ENCODE results near the gene SSUH2.

Gene SSUH2

DNA sequence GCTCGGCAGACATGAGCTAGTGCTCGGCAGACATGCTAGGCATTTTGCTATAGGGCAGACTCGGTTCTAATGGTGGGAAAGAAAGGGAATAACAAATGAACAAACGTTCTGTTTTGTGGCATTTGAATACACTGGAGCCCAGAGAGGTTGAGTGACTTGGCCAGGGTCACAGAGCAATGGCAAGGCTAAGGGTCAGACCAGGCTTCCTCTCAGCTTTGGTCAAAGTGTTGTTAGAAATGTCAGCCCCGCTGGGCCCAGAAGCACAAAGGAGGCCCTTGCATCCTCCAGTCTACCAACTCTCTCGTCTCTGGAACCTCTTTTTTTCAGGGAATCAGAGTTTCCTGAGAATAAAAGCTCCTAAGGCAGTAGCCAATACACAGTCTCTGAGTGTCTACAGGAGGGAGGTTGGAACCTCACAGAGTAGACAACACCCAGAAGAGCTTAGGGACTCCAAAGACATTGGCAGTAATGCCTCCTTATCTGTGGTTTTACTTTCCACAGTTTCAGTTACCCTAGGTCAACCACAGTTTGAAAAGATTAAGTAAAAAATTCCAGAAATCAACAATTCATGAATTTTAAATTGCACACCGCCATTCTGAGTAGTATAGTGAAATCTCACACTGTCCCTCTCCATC is 47.3 kb downstream of the SSUH2 start:
- DNase-seq (ENCODE audit: low read depth): no peak
- TF ChIP-seq, protein P1, sequence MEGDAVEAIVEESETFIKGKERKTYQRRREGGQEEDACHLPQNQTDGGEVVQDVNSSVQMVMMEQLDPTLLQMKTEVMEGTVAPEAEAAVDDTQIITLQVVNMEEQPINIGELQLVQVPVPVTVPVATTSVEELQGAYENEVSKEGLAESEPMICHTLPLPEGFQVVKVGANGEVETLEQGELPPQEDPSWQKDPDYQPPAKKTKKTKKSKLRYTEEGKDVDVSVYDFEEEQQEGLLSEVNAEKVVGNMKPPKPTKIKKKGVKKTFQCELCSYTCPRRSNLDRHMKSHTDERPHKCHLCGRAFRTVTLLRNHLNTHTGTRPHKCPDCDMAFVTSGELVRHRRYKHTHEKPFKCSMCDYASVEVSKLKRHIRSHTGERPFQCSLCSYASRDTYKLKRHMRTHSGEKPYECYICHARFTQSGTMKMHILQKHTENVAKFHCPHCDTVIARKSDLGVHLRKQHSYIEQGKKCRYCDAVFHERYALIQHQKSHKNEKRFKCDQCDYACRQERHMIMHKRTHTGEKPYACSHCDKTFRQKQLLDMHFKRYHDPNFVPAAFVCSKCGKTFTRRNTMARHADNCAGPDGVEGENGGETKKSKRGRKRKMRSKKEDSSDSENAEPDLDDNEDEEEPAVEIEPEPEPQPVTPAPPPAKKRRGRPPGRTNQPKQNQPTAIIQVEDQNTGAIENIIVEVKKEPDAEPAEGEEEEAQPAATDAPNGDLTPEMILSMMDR (IDR thresholded peaks at IDR 0.05; ENCODE audit: low read depth, low read length, missing control alignments): no peak
- no peak overlapping the region for H3K4me3 ChIP-seq (ENCODE audit: low read depth, low read length)

DNA sequence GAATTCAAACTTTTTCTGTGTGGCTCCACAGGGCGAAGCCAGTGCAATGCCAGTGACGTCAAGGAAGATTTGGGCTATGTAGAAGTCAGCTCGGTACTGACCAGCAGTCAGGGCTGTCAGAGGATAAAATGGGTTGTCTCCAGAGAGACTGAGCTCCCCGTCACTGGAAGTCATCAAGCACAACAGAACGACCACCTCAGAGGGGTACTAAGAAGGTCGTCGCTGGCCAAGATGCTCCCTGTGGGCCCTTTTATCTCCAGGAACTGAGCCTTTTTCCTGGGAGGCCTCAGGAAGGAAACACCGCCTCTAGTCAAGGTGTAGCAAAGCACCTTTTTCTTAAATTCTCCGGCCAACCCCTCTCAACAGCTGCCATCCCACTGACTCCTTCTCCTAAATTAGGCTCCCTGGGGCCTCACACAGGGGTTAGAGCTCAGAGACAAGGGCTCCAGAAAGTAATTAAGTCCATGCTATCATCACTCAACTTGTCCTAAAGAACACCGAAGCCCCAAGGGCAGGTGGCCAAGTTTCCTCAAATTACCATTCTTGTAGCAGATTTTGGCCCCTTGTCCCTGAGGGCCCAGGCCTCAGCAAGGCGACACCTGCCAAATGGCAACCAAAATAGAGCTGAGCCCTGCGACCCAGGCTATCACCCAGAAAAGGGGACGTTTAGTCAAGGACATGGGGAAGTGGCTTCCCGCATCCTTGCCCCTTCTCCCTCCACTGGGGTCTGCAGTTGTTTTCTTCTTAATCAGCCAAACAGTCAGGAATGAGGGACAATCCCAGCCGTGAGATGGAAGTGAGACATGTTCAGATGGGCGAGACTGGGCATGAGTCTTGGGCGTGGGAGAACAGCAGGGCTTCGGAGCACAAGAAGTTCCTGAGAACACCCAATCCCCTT is 48.0 kb downstream of the SSUH2 start:
- no peak overlapping the region for H3K4me3 ChIP-seq (ENCODE audit: low read depth, low read length)
- DNase-seq (ENCODE audit: low read depth): no peak
- TF ChIP-seq, protein P1 (IDR thresholded peaks at IDR 0.05; ENCODE audit: low read depth, low read length, missing control alignments): no peak

DNA sequence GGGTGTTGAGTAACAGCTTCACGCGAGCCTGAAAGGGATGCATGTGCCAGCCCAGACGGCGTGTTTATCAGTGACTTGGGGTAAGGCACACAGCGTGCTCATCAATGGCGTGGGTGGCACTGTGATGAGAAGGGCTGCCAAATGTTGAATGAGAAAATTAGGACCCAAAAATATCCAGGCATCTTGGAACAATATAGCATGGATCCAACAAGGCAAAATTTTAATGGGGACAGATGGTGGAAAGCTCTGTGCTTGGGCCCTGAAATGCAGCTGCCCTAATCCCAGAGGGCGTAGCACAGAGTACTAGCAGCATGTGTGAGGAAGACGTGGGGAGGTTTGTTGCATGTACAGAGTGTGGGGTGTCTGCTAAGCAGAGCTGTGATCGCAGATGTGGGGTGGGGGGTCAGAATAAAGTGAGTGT is 48.9 kb downstream of the SSUH2 start:
- TF ChIP-seq, protein P1 (IDR thresholded peaks at IDR 0.05; ENCODE audit: low read depth, low read length, missing control alignments): no peak
- no peak overlapping the region for H3K4me3 ChIP-seq (ENCODE audit: low read depth, low read length)
- DNase-seq (ENCODE audit: low read depth): no peak

DNA sequence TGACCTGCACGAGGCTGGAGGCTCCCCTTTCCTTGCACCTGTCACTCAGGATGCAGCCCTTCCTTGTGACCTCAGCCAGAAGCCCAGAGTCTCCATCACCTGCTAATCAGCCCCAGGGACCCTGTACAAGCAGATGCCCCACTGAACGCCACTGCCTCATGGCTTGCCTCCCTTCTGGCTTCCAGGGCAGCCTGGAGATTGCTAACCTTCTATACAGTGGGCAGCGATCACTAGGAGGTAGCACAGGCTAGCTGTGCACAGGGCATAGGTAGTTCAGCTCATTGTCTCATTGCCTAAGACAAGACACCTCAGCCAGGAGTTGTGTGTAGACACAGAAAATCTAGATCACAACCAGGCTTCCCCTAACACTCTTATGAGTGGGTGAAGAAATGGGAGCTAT is 49.3 kb downstream of the SSUH2 start:
- TF ChIP-seq, protein P1 (IDR thresholded peaks at IDR 0.05; ENCODE audit: low read depth, low read length, missing control alignments): no peak
- no peak for DNase-seq (ENCODE audit: low read depth)
- no peak overlapping the region for H3K4me3 ChIP-seq (ENCODE audit: low read depth, low read length)

DNA sequence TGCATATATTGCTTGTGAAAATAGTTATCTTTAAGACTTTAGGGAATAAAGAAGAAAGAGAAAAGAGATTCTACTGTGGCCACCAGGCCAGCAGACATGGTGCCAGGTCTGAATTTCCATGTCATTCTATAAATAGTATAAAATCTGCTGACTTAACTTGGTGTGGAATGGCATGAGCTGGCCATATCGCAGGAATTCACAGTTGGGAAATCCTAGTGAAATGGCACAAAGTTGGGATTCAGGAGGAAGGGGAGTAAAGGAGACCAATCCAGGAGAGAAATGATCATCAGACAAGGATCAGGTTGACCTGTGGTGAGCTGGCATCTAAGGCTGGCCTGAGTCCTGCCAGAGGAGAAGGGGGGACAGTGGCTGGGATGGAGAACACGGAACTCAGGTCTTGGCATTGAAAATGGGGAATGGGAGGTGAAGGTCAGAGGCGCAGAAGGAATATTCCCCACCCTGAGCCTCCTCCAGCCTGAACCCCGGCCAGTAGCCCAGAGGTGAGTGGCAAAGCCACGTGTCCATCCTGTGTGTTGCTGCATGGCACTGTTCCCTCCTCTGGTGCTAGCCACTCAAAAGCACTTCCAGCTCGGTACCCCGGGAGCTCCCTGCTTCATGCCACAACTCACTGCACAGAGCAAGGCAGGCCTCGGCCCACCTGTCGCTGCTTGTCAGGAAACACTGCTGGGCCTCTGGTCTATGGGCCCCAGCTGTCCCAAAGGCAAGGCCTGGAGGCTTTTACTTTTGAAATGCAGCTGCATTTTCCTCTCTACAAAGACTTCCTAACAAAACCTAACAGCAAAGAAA is 51.4 kb downstream of the SSUH2 start:
- H3K4me3 ChIP-seq (ENCODE audit: low read depth, low read length): no peak overlapping the region
- TF ChIP-seq, protein P1 (IDR thresholded peaks at IDR 0.05; ENCODE audit: low read depth, low read length, missing control alignments): no peak
- DNase-seq (ENCODE audit: low read depth): no peak

DNA sequence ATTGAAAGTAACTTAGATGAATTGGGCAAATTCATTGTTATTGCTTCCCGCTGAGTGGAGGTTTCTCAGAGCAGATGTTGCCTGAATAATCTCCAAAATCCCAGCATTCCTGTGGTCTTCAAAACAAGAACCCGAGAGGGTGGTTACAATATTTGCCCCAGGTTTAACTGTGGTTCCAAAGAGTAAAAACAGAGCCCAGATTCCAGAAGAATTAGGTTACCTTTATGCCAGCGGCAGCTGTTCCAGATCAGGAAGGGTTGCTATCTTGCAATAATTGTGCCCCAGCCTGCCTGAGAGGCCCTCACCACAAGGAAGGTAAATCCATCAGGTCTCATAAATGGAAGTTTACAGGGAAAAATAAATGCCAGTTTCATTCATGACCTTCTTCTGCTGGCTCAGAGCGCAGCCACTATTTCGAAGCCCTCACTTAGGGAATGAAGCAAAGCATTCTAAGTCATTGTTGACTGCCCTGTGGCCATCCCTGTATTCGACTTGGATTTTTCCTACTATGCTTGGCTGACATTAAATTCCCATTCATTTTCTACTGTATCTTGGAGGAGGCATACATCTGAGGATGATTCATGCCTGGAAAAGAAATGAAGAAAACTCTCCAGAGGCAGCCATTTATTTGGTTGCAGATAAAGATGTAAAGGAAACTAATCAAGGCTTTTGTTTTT is 54.6 kb downstream of the SSUH2 start:
- TF ChIP-seq, protein P1 (IDR thresholded peaks at IDR 0.05; ENCODE audit: low read depth, low read length, missing control alignments): no peak
- DNase-seq (ENCODE audit: low read depth): no peak
- no peak overlapping the region for H3K4me3 ChIP-seq (ENCODE audit: low read depth, low read length)
